ENCODE data around the gene RRP9.

Gene RRP9

DNA sequence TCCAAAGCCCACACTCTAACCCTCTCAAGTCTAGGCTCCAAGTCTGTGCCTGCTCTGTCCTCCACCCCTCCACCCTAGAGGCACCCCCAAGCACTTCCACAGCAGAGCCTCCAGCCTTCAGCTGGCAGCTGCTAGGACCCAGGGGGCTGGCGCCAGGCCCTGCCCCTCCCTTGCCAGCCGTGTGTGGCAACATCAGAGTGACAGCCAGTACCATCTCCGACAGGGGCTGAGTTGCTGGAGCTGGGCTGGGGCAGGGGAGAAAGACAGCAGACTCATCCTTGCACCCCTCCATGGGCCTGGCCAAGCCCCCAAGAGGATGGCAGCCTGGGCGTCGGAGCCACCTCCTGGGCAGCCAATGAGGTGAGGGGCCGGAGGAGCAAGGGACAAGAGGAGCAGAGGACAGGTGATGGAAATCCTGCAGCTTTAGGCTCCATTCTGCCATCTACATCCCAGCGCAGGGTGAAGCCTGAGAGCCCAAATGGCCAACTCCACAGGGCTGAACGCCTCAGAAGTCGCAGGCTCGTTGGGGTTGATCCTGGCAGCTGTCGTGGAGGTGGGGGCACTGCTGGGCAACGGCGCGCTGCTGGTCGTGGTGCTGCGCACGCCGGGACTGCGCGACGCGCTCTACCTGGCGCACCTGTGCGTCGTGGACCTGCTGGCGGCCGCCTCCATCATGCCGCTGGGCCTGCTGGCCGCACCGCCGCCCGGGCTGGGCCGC, 13.6 kb upstream of the RRP9 start, which contains the start of gene GPR62:
TSS of gene GPR62 (plus strand) at position 207 of the 718 bp plus-strand sequence. CDS start at position 479, 272 bp downstream.
- no peak for DNase-seq

DNA sequence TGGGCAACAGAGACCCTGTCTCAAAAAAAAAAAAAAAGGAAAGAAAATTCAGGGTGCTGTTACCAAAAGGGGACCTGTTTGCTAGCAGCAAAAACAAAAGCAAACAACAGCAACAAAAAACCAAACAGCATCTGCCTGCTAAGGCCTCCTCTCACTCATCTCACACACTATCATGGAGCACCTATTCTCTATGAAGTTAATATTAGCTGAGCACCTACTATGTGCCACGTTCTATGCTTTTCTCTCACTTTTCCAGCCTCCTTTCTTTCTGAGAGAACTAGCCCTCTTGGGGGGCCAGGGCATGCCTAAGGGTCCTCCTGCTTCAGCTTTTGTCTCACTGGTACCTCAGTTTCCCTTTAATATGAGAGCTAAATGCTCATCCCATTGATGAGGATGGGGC, 13.0 kb upstream of the RRP9 start:
- DNase-seq = no peak

DNA sequence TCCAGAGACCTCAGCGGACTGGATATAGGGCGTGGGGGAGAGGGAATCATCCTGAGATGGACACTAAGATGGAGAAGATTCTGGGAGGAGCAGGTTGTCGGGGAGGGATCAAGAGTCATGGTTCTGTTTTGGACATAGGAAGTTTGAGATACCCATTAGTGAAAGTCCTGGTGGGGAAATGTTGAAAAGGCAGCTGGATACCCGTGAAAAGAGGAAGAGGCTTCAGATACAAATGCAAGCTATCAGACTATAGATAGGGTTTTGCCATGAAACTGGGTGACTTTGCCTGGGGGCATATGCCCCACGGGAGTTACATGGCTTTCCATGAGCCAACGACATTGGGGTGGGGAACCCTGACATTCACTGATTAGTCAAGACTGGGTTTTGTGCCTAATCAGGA, 12.4 kb upstream of the RRP9 start:
- no peak for DNase-seq

DNA sequence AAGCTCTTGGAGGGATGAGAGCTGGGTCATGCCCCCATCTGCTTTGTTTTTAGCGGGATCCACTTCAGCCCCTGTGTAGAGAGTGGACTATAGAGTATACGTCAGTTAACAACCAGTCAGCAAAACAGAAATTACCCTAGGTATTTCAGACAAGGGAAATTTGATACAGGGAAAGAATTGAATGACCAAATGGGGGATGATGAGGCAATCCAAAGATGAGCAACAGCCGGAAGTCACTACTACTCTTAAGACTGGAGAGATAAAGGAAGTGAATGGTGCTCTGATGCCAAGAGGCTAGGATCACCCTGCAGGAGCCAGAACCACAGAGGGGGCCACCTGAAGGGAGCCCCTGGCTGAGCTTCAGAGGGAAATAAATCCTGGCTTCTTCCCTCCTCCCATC, 11.7 kb upstream of the RRP9 start:
- no peak for DNase-seq

DNA sequence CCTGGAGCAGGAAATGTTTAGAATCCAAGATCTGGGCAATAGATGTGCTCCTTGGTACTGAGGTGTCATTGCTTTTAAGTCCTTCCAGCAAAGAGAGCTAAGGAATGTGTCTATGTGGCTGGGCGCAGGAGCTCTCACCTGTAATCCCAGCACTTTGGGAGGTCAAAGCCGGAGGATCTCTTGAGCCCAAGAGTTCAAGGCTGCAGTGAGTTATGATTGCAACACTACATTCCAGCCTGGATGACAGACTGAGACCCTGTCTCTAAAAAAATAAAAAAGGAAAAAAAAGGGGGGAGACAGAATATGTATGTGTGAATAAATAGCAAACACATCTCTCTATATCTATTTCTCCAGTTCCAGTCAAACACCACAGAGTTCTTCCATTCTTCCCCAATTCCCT, 9.2 kb upstream of the RRP9 start:
- no peak for DNase-seq

DNA sequence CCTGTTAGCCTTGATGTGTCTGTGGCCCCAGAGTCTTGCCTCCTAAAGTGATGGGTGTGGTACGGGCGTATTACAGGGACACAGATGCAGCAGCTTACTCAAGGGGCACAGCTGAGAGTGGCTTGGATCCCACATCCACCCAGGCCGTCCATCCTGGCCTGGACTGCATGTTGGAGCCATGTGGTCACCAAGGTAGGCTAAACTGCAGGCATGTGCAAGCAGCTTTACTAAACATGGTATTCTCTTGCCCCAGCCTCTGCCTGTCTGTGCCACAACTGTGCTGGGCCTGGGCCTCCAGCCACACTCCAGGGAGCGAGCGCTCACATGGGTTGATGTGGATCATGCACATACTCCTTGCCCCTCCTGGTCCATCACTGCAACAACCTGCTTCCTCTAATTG, 7.4 kb upstream of the RRP9 start:
- DNase-seq = no peak

DNA sequence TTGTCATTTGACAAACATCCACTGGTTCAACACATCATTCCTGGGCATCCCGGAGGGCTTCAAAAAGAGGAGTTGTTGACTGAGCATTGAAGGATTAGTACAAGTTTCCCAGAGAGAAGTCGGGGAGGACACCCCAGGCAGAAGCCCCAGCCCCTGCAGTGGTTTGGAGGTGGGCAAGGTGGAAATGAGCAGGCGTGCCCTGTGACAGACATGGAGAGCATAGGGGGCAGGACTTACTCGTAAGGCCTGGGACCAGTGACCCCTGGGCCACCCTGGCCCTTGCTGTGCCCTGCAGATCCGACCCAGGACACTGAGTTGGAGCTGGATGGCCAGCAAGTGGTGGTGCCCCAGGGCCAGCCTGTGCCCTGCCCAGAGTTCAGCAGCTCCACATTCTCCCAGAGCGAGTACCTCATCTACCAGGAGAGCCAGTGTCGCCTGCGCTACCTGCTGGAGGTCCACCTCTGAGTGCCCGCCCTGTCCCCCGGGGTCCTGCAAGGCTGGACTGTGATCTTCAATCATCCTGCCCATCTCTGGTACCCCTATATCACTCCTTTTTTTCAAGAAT, 6.4 kb upstream of the RRP9 start:
- no peak for DNase-seq

DNA sequence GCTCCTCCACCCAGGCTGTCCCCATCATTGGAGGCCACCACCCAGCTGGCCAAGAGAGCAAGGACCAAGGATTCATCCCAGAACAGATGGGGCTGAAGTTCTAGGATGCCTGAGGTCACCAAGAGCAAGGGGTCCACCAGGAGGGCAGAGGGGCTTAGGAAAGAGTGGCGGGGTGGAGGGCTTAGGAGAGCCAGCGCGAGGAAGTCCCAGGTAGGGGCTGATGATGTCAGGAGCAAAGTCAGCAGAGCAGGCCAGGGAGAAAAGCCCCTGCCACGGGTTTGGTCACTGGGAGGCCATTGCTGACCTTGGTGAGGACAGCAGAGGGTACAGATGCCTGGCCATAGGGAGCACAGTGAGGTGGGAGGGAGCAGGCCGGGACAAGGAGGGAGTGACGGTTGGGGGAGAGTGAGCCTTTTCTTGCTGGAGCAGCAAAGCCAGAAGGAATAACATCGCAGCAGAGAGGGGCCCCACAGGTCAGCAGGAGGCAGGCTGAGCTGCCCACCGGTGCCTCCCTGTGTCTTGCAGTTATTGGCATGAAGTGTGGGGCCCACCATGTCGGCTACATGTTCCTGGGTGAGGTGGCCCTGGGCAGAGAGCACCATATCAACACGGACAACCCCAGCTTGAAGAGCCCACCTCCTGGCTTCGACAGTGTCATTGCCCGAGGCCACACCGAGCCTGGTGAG, 5.7 kb upstream of the RRP9 start:
- no peak for DNase-seq

DNA sequence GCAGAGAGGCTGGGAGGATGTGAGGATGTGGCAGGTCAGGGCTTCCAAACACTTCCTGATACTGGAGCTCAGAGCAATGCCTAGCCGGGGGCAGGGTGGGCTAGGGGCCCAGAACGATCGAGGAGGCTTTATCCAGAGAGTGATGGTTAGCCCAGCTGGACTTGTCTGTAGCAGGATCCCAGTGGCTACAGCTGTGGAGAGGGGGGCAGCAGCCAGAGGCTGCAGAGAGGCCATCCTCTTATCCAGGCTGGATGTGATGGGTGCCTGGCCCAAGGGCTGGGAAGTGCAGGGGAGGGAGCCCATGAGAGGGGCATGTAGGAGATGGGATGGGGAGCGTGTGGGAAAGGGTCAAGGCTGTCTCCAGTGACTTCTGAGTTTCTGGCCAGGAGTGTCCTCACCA, 5.1 kb upstream of the RRP9 start:
- no peak for DNase-seq

DNA sequence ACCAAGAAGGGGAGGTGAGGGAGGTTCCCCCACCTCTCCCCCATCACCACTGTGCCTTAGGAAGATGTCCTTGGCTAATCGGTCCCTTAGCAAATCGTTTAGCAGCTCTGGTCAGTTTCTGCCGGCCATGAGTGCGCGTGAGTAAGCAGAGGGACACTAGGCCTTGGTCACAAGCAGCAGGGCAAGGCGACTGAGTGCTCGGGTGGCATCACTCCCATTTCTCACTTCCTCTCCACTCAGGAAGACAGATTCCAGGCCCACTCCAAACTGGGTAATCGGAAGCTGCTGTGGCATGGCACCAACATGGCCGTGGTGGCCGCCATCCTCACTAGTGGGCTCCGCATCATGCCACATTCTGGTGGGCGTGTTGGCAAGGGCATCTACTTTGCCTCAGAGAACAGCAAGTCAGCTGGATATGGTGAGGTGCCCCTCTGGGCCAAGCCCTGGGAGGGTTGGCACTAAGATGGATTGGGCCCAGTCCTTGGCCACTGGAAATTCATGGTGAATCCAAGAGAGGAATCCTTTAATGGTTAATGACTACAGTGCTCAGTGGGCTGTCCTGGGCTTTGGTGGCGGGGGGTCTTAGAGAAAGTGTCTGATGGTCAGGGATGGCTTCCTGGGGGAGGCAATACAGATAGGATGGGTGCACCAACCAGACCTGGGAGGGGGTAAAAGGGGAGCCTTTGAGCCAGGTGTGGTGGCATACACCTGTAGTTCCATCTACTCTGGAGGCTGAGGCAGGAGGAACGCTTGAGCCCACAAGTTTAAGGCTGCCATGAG, 4.4 kb upstream of the RRP9 start:
- DNase-seq = no peak

DNA sequence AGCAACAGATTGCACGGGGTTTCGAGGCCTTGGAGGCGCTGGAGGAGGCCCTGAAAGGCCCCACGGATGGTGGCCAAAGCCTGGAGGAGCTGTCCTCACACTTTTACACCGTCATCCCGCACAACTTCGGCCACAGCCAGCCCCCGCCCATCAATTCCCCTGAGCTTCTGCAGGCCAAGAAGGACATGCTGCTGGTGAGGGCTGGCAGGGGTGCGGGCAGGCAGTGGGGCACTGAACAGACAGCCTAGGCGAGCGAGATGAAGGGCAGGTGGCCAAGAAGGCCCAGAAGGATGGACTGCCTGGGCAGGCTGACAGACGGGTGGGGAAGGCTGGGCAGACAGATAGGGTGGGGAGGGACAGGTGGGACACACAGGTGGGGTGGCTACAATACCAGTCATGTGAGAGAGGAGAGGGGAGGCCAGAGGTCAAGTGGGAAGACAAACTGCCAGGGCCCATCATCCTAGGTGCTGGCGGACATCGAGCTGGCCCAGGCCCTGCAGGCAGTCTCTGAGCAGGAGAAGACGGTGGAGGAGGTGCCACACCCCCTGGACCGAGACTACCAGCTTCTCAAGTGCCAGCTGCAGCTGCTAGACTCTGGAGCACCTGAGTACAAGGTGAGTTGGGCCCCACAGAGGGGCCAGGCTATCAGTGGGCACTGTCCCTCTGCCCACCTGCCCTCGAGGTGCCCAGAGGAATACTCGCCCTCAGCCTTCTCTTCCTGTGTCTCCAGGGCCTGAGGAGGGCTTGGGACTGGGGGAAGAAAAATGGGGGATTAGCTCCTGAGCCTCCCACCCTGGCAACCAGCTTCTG, 3.5 kb upstream of the RRP9 start:
- no peak for DNase-seq

DNA sequence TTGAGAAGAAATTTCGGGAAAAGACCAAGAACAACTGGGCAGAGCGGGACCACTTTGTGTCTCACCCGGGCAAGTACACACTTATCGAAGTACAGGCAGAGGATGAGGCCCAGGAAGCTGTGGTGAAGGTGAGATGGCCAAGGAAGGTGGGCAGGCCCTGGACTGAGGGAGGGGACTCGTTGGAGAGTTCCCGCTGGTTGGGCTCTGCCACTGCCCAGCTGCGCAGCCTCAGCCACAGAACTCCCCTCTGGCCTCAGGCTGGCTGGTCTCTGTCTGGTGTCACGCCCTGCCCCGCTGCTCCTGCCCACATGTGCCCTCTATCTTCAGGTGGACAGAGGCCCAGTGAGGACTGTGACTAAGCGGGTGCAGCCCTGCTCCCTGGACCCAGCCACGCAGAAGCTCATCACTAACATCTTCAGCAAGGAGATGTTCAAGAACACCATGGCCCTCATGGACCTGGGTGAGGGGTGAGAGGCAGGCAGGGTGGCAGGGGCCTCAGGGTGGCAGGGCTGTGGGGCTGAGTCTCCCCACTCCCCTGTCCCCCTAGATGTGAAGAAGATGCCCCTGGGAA, 2.8 kb upstream of the RRP9 start:
- DNase-seq = no peak

DNA sequence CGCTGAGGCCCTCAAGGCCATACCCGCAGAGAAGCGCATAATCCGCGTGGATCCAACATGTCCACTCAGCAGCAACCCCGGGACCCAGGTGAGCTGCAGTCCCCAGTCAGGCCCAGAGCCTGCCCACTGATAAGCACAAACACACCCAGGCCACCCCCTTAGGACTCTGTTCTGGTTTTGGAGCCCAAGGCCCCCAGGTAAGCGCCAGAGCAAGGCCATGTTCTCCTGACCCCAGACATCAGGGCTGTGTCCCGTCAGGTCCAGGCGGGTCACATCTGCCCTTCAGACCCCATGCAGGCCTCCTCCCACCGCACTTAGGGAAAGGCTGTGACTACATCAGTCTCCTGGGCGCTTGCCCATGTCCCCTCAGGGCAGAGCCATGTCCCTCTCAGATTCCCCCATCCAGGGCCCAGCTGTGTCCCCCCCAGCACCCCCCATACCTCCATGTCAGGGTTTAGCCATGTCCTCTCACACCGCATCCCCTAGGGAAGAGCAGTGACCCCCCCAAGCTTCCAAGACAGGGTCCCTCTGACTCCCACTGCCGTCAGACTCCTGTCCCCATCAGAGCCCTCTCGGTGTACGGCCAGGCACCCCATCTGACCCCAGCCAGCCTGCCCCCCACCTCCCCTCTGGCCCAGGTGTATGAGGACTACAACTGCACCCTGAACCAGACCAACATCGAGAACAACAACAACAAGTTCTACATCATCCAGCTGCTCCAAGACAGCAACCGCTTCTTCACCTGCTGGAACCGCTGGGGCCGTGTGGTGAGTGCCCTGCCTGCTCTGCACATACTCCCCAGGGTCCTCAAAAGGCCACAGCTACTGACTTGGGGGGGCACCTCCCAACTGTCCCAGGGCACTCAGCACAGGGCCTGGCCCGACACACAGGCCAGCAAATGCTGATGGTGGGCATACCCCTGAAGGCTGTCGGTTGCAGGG, 2.0 kb upstream of the RRP9 start:
- DNase-seq = no peak

DNA sequence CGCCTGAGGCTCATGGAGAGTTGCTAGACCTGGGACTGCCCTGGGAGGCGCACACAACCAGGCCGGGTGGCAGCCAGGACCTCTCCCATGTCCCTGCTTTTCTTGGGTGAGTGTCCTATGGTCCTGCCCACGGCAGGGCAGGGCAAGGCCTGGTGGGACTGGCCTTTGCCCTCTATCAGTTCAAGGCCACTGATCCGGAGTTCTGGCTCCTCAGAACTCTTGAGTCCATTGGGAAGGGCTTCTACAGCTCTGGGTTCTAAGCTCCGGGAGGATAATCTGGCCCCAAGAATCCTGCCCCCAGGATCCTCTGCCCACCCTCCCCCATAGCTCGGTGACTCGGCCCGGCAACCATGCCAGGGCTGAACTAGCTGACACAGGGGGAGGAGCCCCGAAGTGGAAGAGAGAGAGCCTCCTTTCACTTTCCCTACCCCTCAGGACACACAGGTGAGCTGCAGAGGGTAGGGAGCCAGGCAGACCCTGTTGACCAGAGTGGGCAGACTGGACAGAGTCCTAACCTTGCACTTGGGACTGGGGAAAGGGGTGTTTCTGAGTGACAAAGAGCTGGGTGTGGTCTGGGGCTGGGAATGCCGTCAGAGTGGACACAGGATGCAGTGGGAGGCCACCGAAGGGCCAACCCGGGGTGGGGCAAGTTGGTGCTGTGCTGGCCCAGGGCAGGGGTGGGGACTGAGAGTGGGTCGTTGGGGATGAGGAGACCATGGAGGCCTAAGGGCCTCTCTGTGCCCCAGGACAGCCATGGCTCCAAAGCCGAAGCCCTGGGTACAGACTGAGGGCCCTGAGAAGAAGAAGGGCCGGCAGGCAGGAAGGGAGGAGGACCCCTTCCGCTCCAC, 1.1 kb upstream of the RRP9 start:
- DNase-seq = peak; percentile 53 to 68

DNA sequence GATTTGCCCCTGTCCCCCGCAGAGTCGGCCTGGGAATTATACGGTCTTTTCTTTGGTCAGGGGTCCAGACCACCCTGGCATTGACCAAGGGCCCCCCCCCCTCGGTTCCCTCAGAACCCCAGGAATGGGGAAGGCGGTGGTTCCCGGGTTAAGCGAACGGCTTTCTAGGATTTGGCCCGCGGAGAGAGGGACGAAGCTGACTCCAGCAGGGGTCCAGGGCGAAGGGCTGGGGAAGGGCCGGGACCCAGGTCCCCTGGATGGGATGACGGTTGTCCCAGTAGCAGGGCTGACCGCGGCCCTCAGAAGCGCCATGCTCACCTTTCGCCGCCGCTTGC, 274 bp downstream of the RRP9 start:
- no peak for DNase-seq

DNA sequence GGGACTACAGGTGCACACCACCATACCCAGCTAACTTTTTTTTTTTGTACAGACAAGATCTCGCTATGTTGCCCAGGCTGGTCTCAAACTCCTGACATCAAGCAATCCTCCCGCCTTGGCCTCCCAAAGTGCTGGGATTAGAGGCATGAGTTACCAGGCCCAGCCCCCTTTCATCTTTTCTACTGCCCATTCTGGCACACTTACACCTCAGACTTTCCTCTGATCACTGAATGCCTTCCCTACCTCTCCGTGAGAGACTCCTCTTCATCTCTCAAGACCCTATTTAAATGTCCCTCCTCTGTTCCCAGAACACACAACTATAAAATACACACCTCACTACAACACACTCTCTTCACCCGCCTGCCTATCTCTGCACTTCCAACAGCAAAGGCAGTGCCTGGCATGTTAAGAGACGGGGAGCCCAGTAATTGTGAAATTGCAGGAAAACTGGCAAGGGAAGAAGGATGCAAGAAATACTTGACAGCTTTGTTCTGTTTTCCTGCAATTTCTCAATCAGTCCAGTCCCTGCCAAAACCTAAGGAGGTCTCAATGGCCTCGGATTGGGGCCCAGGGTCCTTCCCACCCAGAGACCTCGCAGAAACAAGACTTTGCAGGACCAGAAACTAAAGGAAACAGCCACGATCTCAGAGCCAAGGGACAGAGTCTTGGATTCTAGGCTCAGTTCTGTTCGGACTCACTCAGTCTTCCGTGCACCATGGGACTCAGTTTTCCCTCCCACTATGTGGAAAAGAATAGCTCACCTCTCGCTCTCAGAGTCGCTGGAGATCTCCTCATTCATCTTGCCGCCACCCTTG, 849 bp downstream of the RRP9 start:
- no peak for DNase-seq

DNA sequence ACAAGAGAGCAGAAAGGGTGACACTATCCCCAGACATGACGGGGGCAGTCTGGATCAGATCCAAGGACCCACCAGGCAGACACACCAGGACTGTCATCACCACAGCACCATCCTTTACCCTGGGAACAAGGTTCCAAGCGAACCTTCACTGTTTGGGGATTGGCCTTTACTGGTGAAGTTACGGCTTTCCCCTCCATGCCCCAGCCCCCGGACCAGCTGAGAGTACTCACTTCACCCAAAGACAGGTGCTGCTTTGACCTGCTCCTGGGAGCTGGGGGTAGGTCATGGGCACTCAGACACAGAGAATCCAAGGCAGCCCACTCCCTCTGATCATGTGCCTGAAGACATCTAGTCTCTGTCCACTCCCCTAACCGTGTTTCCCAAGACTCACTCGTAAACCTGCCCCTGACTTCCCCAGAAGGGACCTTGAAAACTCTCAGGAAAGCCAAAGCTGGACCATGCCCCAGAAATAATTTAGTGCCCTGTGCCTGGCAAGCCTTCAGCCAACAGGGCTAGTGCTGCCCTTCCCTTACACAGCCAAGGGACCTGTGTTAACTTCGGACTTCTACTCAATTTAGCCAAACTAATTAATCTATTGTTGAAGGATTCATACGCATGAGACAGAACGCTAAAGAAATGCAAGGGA, 2.8 kb downstream of the RRP9 start:
- no peak for DNase-seq

DNA sequence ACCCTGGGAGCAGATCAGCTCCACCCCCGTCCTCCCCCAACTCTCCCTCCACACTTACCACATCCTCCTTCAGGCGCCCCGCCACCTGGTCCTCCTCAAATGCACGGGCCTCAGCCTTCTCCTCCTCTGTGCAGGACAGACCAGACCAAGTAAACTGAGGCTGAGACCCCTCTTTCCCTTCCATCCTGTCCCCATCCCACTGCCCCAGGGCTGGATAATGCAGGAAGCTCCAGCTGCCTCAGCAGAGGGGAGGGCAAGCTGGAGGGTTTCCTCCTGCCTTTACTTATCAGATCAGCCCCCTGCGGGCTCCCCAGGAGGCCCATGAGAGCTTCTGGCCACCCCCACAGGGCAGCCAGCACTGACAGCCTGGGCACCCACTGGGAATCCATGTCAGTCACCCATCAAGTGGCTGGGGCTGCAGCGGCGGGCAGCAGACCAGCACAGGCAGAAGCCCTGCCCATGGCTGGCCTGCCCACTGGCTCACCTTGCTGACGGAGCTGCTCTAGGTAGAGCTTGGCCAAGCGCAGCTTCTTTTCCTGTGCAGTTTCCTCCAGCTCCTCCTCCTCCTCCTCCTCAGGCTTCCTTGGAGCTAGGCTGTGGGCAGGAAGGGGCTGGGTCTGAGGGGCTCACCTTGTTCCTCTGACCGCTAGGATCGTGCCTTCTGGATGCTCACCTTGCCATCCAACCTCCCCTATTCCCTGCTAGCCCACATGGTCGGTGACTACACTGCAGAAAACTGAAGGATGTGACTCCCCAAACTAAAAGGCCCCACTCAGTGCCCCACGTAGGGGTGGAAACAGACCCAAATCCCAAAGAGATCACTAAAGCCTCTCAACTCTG, 3.9 kb downstream of the RRP9 start:
- DNase-seq = no peak
